ENCODE measurements around the gene OLFM4.

OLFM4 gene

DNA sequence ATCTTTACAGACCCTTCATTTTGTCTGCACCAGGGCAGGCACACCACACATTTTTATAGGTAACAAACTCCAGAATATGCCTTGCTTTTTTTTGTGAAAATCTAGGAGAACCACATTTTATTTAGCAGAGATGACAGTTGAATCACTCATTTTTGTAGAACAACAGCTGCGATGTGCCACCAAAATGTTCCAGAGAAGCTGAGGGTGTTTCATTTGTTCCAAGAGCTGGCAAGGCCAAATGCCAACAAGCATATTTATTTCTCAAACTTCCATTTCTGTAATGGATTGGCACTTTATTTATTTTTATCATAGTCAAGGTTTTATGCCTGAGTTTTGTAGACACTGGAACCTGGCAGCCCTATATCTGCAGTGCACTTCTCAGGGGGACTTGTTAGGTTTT, 10.4 kb downstream of the OLFM4 start:
- no peak overlapping the region for H3K27ac ChIP-seq
- TF ChIP-seq, protein P1, sequence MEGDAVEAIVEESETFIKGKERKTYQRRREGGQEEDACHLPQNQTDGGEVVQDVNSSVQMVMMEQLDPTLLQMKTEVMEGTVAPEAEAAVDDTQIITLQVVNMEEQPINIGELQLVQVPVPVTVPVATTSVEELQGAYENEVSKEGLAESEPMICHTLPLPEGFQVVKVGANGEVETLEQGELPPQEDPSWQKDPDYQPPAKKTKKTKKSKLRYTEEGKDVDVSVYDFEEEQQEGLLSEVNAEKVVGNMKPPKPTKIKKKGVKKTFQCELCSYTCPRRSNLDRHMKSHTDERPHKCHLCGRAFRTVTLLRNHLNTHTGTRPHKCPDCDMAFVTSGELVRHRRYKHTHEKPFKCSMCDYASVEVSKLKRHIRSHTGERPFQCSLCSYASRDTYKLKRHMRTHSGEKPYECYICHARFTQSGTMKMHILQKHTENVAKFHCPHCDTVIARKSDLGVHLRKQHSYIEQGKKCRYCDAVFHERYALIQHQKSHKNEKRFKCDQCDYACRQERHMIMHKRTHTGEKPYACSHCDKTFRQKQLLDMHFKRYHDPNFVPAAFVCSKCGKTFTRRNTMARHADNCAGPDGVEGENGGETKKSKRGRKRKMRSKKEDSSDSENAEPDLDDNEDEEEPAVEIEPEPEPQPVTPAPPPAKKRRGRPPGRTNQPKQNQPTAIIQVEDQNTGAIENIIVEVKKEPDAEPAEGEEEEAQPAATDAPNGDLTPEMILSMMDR (conservative IDR thresholded peaks at IDR 0.05), result no peak

DNA sequence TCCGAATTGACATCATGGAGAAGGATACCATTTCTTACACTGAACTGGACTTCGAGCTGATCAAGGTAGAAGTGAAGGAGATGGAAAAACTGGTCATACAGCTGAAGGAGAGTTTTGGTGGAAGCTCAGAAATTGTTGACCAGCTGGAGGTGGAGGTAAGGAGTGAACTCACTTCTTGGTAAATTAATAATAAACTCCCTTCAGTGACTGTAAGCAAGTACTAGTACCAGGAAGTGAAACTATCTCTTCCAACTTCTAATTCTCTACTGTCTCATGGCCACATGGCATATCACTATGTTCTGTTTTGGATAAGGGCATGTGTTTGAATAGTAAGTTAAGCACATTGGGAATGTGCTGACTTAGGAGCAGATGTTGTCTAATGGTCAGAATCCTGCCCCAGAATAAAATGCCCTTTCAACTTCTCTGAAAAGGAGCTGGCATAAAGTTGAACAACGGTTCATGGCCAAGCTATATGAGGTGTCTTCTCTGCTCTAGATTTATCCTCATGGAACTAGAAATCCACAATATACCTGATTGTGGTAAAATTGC, 13.4 kb downstream of the OLFM4 start:
- H3K27ac ChIP-seq, result no peak overlapping the region
- TF ChIP-seq, protein P1 (conservative IDR thresholded peaks at IDR 0.05), result no peak

DNA sequence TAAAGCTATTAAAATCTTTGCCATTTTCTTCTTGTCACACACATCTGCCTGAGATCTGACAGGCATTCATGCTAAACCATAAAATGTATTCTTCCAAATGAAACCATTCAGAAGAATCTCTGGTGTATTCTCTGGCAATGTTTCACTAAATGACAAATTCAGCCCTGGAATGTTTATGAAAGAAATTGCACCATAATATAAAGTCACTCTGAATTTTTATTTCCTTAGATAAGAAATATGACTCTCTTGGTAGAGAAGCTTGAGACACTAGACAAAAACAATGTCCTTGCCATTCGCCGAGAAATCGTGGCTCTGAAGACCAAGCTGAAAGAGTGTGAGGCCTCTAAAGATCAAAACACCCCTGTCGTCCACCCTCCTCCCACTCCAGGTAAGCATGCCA, 14.3 kb downstream of the OLFM4 start:
- peak overlapping the region; percentile 15; the same call in 1 of the 2 replicates for H3K27ac ChIP-seq
- TF ChIP-seq, protein P1 (conservative IDR thresholded peaks at IDR 0.05), result no peak

DNA sequence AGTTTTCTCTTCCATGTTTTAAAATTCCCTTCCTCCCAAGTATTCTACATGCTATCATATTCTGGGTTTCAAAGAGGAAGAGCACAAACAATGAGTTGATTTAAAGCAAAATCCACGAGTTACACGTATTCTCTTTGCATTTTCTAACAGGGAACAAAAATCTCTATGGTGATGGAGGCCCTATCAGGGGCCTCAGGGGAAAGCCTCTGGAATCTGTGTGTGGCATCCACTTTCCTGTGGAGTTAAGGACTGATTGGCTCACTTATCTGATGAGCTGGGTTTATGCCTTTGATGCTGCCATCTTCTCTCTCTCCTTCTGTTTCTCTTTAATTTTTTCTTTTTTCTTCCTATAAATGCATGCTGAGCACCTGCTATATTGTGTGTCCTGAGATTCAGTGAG, 14.8 kb downstream of the OLFM4 start:
- TF ChIP-seq, protein P1 (conservative IDR thresholded peaks at IDR 0.05), result no peak
- H3K27ac ChIP-seq, result peak overlapping the region; percentile 97; the same call in 1 of the 2 replicates

DNA sequence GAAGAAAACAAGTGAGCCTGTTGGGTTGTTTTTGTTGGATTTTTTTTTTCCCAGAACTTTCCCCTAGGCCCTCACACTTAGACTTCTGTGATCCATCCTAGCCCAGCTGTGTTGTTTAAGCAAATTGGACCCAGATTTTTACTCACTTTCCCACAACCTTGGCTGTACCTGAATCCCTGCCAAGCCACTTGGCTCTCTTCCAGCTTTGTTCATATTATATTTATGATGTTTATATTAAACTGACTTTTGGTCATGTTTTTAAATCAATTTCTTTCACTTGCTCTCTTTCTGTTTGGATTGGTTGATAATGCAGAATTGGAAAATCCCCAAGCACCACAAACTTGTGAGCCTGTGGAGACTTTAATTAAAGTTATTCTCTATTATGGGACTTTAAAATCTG, 16.6 kb downstream of the OLFM4 start:
- H3K27ac ChIP-seq, result peak overlapping the region; percentile 97
- TF ChIP-seq, protein P1 (conservative IDR thresholded peaks at IDR 0.05), result no peak

DNA sequence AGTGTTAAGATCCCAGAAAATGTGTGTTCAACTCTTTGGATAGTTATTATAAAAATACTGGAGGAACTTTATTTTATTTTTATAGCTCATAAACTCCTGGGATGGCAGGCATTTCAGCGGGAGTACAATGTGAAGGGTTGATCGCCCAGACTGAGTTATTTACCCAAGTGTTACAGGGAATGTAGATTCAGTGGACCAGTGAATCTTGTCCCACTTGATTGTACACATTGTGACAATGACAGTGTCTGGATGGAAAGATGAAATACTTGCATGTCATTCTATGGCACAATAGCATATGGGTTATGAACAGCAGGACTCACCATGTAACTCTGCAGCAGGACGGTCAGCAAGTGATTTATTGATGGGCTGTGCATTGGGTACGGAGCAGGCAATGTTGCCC, 20.3 kb downstream of the OLFM4 start:
- TF ChIP-seq, protein P1 (conservative IDR thresholded peaks at IDR 0.05), result no peak
- peak overlapping the region; percentile 97 for H3K27ac ChIP-seq

DNA sequence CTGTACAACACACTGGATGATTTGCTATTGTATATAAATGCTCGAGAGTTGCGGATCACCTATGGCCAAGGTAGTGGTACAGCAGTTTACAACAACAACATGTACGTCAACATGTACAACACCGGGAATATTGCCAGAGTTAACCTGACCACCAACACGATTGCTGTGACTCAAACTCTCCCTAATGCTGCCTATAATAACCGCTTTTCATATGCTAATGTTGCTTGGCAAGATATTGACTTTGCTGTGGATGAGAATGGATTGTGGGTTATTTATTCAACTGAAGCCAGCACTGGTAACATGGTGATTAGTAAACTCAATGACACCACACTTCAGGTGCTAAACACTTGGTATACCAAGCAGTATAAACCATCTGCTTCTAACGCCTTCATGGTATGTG, 21.5 kb downstream of the OLFM4 start:
- H3K27ac ChIP-seq, result peak overlapping the region; percentile 97
- TF ChIP-seq, protein P1 (conservative IDR thresholded peaks at IDR 0.05), result no peak

Measured in VCaP (cell line).